CD4-positive, alpha-beta T cell treated with Interleukin-12 subunit alpha and Interleukin-12 subunit beta, for 1 hour (primary cell): Measurements from ENCODE around the gene TRIM31.

ENCODE experiments used
- DNase-seq: peaks from one replicate; pipeline ENCODE4 v3.0.0-alpha.2; 2020

The TRIM31 gene

GRCh38 chr6:30112402-30112994 is 392 bp downstream of the TRIM31 start:
- DNase-seq, result no peak

DNA sequence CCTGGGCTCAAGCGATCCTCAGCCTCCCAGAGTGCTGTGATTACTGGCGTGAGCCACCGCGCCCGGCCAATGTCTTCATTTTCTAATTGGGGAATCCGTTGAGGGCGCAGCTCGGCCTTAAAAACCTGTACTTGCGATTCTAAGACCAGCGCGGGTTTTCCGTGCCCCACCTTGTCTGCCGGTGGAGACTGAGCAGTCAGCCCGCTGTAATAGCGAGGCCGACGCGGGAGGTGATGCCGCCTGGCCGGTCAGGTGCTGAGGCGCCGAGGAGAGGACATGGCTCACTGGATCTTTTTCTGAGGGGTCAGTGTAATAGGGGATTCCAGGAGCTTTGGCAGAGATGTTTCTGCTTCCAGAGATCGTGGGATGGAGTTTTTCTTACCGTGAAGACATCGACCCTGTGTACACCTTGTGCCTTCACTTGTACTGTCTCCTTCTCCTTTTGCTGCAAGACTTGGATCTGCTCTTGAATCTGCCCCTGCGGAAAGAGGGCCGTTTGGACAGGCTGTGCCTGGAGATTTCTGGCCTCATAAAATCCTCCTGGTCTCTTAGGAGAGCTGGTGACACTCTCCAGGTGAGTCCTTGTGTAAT is 1.5 kb downstream of the TRIM31 start:
- DNase-seq, result no peak

GRCh38 chr6:30104661-30105060 is 8.2 kb downstream of the TRIM31 start:
- DNase-seq, result no peak

DNA sequence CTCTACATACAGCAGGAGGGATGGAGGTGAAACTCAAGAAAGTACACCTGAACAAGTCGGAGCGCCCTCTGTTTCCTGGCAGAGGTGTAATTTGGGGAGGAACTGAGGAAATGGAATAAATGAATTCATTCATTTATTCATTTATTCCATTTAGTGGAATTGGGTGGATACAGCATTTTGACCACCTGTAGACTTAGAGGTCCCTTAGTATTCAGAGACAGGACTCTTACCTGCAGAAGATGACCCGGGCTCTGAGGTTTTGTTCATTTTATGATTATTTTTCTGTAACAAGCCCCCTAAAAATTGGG is 9.1 kb downstream of the TRIM31 start:
- no peak for DNase-seq

DNA sequence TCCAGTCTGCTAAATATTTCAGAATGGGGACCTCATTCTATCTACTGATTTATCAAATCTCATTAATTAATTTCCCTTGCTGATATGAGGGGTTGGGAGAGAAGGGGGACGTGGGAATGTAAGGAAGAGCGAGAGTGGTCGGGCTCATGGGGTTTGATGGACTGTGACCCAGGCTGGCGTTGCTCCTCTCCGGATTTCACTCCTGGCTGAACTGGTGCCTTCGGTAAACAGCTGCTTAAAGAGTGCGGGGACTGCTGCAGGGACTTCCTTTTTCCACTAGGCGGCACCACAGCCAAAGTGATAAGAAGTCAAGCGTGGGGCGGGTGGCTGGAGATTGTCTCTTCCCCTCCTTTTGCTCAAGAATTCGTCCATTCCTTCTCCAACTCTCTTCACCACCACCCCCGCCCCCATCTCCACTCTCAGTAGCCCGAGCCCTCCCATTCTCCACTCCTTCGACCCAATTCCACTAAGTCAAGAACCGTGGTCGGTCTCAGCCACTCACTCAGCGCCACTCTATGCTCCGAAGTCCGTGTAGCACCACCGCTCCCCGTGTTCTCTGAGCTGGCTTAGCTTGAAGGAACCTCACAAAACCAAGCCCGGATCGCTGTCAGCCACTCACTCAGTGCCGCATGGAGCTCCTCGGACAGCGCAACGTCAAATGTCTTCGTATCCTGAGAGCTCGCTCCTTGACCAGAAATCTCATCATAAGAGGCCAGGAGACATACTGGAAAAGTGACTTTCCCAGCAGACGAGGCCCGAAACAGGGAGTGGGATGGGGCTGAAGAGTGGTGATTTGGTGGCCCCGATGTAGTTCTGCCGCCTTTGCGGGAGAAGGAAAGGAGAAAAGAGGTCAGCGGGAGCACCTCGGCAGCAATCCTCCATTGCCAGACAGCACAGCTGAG is 9.7 kb downstream of the TRIM31 start:
- peak; percentile 87 for DNase-seq

- no peak for DNase-seq
Measured at GRCh38 chr6:30102414-30102969, 10.4 kb downstream of the TRIM31 start.

- peak; percentile 72 for DNase-seq
Measured at GRCh38 chr6:30101444-30102413, 11.2 kb downstream of the TRIM31 start.

- peak; percentile 18 for DNase-seq
Measured at GRCh38 chr6:30100585-30101443, 12.1 kb downstream of the TRIM31 start.

- DNase-seq, result no peak
Measured at GRCh38 chr6:30100154-30100553, 12.7 kb downstream of the TRIM31 start.

DNA sequence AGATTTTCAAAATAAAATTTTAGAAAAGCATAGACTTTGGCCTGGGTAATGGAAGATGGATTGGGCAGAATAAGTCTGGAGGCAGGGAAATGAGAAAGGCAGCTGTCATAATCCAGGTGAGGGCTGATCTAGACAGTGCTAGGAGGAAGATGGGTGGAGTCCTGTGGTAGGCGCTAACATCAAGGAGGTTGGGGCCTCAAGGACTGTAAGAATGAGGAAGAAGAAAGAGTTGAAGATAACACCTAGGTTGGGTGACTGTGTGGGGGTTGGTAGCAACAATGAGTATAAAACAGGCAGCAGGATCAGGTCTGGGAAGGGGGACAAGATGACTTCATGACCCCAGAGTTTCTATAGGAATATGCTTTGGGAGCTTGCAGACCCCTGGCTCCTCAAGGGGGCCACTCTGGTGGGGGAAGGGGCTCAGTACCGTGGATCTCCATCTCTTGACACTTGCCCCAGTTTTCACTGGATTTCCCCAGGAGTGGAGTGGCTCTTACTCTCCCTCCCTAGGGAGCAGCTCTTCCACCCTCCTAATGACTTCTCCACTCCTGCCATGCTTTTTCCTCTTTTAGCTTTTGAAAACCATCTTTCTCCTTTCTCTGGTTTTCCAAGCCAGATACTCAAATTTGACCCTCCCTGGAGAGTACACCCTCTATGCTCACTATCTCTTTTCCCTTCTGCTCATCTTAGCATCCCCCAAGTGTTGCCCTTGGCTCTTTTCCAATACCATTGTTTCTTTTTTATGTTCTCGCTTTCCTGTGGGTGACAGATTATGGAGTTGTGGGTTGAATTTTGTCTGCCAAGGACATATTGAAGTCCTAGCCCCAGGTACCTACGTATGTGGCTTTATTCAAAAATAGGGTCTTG is 14.8 kb downstream of the TRIM31 start:
- no peak for DNase-seq

DNA sequence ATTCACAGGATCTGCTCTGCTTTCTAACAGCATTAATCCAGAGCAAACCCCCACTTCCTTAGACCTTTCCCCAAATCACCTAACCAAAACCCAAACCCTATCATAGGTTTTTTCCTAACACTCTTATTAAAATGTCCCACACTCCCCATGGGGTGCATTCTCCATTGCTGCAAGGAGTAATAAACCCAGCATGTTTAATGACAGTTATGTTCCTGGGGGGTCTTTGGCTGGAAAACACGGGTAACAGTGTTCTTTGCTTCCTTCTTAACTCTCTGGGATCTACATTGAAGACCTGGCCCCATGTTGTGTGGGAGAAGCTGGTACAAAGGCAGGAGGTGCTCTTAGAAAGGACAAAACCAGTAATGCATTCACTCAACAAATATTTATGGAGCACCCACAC is 16.1 kb downstream of the TRIM31 start:
- no peak for DNase-seq

GRCh38 chr6:30093951-30094661 is 18.8 kb downstream of the TRIM31 start:
- no peak for DNase-seq

DNA sequence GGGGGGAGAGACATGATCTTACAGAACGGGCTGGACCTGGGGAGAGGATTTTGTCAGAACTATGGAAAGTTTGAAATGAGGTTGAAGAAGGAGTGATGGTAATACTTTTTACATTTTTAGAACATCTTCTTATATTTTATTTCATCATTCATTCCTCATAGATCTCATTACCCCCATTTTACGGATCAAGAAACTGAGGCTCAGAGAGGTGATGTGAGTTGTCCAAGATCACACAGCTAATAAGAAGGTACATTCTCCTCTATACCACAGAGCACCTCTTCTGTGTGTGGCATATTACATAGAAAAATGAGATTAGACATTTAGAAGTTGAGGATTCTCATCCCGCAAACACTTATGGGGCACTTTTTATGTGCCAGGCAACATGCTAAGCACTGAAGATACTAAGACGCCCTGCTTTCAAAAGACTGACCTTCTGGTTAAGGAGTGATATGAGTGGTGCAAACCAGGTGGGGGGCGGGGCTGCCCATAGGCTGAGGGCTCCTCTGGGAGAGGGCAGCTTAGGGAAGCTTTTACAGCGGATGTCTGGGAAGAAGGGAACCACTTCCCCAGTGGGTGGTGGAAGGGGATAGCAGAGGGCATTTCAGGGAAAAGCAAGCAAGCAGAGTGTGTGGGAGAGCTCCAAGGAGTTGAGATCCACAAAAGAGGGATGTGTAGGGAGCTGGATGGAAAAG is 19.9 kb downstream of the TRIM31 start:
- no peak for DNase-seq

DNA sequence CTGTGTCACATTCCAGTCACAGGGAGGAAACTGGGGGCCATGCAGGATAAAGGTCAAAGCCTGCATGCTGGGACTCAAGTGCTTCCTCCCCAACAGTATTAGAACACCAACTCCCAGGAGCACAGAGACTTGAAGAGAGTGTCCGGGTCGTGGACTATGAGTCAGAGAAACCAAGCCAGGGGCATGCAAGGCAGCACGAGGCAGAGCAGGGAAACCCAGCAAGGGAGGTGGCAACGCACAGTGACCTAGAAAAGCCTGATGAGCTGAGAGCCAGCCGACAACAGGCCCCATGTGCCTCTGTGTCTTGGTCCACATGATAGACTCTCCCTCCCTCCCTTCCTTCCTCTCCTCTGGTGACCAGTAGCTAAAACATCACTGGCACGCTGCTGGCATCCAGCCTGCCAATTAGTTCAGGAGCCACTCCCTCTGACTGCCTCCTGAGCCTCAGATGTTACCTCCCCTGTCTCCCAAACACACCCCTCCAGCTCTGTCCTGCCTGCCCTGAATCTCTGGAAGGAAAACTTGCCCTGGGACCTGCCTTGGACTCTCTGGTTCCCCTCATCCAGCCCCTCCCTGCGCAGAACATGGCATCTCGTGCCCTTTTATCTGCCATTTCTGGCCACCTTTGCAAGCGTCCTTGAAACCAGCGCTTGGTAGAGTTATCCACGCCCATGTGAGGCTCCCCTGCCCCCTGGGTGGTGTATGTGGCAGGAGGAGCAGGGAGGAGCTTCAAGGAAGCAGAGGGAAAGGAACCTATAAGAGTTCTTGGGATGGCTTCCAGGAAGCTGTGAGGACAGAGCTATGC is 21.1 kb downstream of the TRIM31 start:
- no peak for DNase-seq

DNA sequence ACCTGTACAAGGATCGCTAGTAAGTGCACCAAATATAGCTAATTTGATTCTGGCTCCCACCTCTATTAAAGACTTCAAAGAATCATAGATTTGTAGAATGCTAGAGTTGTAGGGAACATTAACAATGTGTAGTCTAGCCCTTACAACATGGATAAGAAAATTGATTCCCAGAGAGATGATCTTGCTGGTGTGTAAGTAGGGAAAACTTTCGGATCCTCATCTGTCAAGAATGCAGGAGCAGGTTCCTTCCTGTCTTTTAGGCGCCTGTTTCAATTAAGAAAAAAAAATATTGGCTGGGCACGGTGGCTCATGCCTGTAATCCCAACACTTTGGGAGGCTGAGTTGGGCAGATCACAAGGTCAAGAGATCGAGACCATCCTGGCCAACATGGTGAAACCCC is 25.0 kb downstream of the TRIM31 start:
- DNase-seq, result no peak

DNA sequence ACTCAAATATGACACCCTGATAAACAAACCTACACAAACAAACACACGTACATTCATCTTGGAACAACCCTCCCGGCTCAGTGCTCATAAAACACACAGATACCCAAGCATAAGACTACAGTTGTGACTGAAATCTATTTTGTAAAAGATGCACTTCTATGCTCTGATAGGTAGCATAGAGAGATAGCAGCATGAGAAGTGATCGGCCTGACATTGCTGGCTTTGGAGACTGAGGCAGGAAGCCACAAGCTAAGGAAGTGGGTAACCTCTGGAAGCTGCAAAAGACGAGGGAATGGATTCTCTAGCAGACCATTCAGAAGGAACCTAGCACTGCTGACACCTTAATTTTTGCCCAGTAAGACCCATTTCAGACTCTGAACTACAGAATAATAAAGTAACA is 35.7 kb downstream of the TRIM31 start:
- DNase-seq, result no peak

DNA sequence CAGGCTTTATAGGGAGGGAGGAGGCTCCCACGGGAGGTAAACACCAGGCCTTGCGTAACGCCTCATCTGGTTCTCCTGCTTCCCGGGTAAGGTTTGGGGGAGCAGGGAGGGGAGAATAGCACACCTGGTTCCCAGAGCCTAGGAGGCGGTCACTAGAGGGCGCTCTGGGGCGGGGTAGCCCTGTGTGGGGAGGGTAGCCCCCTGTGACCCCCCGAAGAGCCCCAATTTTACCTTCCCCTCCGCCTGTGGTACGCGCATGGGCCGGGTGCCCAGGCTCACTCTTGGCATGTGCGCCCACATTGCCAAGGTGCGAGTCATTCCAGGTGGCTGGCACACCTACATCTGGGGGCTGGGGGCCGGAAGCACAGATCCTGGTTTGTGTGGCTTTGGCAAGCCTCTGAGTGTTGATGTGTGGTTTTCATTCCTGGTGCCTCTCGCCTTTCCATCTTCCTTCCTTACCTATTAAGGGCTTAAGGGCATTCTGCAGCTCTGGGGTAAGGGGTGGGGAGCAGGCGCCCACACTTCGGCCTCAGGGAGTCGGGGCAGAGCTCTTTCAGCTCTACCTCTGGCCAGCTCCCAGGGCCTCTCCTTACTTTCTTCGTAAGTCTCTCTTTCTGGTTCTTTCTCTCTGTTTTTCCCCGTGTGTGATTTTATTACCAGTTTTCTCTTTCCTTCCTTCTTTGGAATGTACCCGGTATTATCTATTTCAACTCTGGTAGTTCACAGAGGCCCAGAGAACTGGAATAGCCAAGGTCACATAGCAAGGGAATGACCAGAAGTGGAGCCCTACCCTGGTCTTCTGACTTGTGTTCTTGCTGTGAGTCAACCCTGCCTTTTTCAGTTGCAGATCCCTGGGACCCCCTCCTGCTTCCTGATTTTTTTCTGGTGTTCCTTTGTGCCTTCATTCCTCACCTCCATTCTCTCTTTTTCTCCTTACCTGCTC is 36.8 kb downstream of the TRIM31 start:
- DNase-seq, result no peak
